ENCODE results near the gene UMAD1. TPM values are rescaled to one million over a fixed set of nuclear protein-coding genes. Genes with fewer than 3 reads are reported as not detected.
A peak's percentile ranks its signal among the peaks of the same experiment; 100 is the strongest.

Gene UMAD1
- total and polyA plus RNA-seq, 2 of the 13 experiments (the other 11 are each of a cell fraction or from before 2014, with no cell fraction given) = 16.8 to 17.6 TPM

DNA sequence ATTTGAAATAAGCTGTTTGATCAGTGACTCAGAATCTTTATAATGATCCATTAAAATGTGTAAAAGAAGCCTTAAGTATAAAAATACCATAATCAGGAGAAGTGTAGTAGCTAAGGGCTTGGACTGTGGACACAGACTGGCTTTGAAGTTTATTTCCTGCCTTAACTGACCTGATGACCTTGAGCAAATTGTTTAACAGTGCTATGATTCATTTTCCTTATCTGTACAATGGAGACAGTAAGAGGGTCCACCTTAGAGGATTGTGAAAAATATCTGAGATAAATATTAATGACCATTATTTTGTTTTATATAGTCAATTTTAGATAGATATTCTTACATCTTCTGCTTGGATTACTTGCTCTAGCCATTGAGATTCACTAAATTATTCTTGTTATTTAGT, 91.2 kb downstream of the UMAD1 start (continued):
- TF ChIP-seq NR2F6 (IDR thresholded peaks at IDR 0.05) = peak; percentile 90
- TF ChIP-seq NR2F6 (CRISPR knock-in tag; IDR thresholded peaks at IDR 0.05) = peak; percentile 95
- TF ChIP-seq MED1 (CRISPR knock-in tag; IDR thresholded peaks at IDR 0.05) = peak; percentile 45; the same call in 1 of the 2 replicates
- TF ChIP-seq HHEX (CRISPR knock-in tag; IDR thresholded peaks at IDR 0.05) = 0 out of 2 replicates have a peak, but pooled peaks have one; percentile 30
- no peak for TF ChIP-seq ZNF772 (CRISPR knock-in tag; IDR thresholded peaks at IDR 0.05)
- no peak for TF ChIP-seq POLR2AphosphoS5 (IDR thresholded peaks at IDR 0.05; ENCODE audit: low read depth, low read length)
- TF ChIP-seq TCF7 (IDR thresholded peaks at IDR 0.05; ENCODE audit: low read depth) = peak; percentile 90
- peak; percentile 54; the same call in 1 of the 2 replicates for TF ChIP-seq HMG20B (CRISPR knock-in tag; conservative IDR thresholded peaks at IDR 0.05)
- peak; percentile 68; the same call in 1 of the 2 replicates for TF ChIP-seq FOXO1 (CRISPR knock-in tag; IDR thresholded peaks at IDR 0.05)
- no peak for TF ChIP-seq ZNF614 (CRISPR knock-in tag; IDR thresholded peaks at IDR 0.05; ENCODE audit: borderline replicate concordance)
- no peak for TF ChIP-seq ZNF367 (CRISPR knock-in tag; IDR thresholded peaks at IDR 0.05; ENCODE audit: borderline replicate concordance)
- TF ChIP-seq, protein P1, sequence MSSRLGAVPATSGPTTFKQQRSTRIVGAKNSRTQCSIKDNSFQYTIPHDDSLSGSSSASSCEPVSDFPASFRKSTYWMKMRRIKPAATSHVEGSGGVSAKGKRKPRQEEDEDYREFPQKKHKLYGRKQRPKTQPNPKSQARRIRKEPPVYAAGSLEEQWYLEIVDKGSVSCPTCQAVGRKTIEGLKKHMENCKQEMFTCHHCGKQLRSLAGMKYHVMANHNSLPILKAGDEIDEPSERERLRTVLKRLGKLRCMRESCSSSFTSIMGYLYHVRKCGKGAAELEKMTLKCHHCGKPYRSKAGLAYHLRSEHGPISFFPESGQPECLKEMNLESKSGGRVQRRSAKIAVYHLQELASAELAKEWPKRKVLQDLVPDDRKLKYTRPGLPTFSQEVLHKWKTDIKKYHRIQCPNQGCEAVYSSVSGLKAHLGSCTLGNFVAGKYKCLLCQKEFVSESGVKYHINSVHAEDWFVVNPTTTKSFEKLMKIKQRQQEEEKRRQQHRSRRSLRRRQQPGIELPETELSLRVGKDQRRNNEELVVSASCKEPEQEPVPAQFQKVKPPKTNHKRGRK (CRISPR knock-in tag; IDR thresholded peaks at IDR 0.05) = no peak
- TF ChIP-seq ZBTB7B (CRISPR knock-in tag; IDR thresholded peaks at IDR 0.05) = peak; percentile 61
- TF ChIP-seq DPF2 (CRISPR knock-in tag; IDR thresholded peaks at IDR 0.05; ENCODE audit: borderline replicate concordance, low read depth) = peak; percentile 44; the same call in 1 of the 2 replicates
- TF ChIP-seq, protein P2, sequence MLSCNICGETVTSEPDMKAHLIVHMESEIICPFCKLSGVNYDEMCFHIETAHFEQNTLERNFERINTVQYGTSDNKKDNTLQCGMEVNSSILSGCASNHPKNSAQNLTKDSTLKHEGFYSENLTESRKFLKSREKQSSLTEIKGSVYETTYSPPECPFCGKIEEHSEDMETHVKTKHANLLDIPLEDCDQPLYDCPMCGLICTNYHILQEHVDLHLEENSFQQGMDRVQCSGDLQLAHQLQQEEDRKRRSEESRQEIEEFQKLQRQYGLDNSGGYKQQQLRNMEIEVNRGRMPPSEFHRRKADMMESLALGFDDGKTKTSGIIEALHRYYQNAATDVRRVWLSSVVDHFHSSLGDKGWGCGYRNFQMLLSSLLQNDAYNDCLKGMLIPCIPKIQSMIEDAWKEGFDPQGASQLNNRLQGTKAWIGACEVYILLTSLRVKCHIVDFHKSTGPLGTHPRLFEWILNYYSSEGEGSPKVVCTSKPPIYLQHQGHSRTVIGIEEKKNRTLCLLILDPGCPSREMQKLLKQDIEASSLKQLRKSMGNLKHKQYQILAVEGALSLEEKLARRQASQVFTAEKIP (CRISPR knock-in tag; IDR thresholded peaks at IDR 0.05; ENCODE audit: borderline replicate concordance) = no peak
- TF ChIP-seq SOX13 (IDR thresholded peaks at IDR 0.05) = no peak
- peak in 1 of 2 experiments; percentile 90; a peak in 2 of 4 replicates for TF ChIP-seq SOX13 (CRISPR knock-in tag; conservative IDR thresholded peaks at IDR 0.05 in 1 of 2, IDR thresholded peaks at IDR 0.05 in 1 of 2)
- TF ChIP-seq FOSL2 (CRISPR knock-in tag; IDR thresholded peaks at IDR 0.05) = peak; percentile 85
- TF ChIP-seq, protein P3, sequence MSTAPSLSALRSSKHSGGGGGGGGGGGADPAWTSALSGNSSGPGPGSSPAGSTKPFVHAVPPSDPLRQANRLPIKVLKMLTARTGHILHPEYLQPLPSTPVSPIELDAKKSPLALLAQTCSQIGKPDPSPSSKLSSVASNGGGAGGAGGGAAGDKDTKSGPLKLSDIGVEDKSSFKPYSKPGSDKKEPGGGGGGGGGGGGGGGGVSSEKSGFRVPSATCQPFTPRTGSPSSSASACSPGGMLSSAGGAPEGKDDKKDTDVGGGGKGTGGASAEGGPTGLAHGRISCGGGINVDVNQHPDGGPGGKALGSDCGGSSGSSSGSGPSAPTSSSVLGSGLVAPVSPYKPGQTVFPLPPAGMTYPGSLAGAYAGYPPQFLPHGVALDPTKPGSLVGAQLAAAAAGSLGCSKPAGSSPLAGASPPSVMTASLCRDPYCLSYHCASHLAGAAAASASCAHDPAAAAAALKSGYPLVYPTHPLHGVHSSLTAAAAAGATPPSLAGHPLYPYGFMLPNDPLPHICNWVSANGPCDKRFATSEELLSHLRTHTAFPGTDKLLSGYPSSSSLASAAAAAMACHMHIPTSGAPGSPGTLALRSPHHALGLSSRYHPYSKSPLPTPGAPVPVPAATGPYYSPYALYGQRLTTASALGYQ (CRISPR knock-in tag; IDR thresholded peaks at IDR 0.05) = 0 out of 2 replicates have a peak, but pooled peaks have one; percentile 21
- TF ChIP-seq, protein P4, sequence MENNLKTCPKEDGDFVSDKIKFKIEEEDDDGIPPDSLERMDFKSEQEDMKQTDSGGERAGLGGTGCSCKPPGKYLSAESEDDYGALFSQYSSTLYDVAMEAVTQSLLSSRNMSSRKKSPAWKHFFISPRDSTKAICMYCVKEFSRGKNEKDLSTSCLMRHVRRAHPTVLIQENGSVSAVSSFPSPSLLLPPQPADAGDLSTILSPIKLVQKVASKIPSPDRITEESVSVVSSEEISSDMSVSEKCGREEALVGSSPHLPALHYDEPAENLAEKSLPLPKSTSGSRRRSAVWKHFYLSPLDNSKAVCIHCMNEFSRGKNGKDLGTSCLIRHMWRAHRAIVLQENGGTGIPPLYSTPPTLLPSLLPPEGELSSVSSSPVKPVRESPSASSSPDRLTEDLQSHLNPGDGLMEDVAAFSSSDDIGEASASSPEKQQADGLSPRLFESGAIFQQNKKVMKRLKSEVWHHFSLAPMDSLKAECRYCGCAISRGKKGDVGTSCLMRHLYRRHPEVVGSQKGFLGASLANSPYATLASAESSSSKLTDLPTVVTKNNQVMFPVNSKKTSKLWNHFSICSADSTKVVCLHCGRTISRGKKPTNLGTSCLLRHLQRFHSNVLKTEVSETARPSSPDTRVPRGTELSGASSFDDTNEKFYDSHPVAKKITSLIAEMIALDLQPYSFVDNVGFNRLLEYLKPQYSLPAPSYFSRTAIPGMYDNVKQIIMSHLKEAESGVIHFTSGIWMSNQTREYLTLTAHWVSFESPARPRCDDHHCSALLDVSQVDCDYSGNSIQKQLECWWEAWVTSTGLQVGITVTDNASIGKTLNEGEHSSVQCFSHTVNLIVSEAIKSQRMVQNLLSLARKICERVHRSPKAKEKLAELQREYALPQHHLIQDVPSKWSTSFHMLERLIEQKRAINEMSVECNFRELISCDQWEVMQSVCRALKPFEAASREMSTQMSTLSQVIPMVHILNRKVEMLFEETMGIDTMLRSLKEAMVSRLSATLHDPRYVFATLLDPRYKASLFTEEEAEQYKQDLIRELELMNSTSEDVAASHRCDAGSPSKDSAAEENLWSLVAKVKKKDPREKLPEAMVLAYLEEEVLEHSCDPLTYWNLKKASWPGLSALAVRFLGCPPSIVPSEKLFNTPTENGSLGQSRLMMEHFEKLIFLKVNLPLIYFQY (CRISPR knock-in tag; IDR thresholded peaks at IDR 0.05; ENCODE audit: borderline replicate concordance) = no peak
